GM18861 (cell line): ENCODE results near the gene CAPRIN1.
"Not testable (repeated sequence)": the region's sequence is repeated elsewhere in the genome, so short reads cannot be mapped to it uniquely, and the experiment has no call there.

Source experiments
- ATAC-seq: cut with Tn5 transposase; IDR thresholded peaks from one replicate; pipeline ENCODE4 v1.9.1; 2021; ENCODE audit not compliant: unreplicated experiment

The CAPRIN1 gene

GRCh38 chr11:34050581-34051348, 766 bp upstream of the CAPRIN1 start:
- no peak for ATAC-seq

GRCh38 chr11:34052036-34052607, 591 bp downstream of the CAPRIN1 start:
- ATAC-seq: peak; percentile 39

GRCh38 chr11:34052608-34053160, 1.2 kb downstream of the CAPRIN1 start:
- no peak for ATAC-seq

- peak; percentile 27 for ATAC-seq
These were observed 1.7 kb downstream of the CAPRIN1 start for GRCh38 chr11:34053161-34053686.

GRCh38 chr11:34054351-34054750, 2.8 kb downstream of the CAPRIN1 start:
- ATAC-seq: not testable (repeated sequence)

- ATAC-seq: no peak
These were observed 3.9 kb downstream of the CAPRIN1 start for GRCh38 chr11:34055218-34056000.

GRCh38 chr11:34056672-34057071, 5.1 kb downstream of the CAPRIN1 start:
- no peak for ATAC-seq

- no peak for ATAC-seq
These were observed 11.7 kb downstream of the CAPRIN1 start for GRCh38 chr11:34063061-34063795.

GRCh38 chr11:34064291-34064690, 12.8 kb downstream of the CAPRIN1 start:
- no peak for ATAC-seq

GRCh38 chr11:34065505-34066203, 14.1 kb downstream of the CAPRIN1 start:
- no peak for ATAC-seq

- not testable (repeated sequence) for ATAC-seq
These were observed 15.2 kb downstream of the CAPRIN1 start for GRCh38 chr11:34066766-34067165.

- ATAC-seq: peak; percentile 62
These were observed 16.0 kb downstream of the CAPRIN1 start for GRCh38 chr11:34067383-34068065.

GRCh38 chr11:34068111-34068510, 16.6 kb downstream of the CAPRIN1 start:
- ATAC-seq: no peak

GRCh38 chr11:34071306-34071705, 19.8 kb downstream of the CAPRIN1 start:
- not testable (repeated sequence) for ATAC-seq

- no peak for ATAC-seq
These were observed 20.5 kb downstream of the CAPRIN1 start for GRCh38 chr11:34072041-34072440.

GRCh38 chr11:34072832-34073231, 21.3 kb downstream of the CAPRIN1 start:
- ATAC-seq: no peak

- ATAC-seq: no peak
These were observed 22.9 kb downstream of the CAPRIN1 start for GRCh38 chr11:34074391-34074790.

GRCh38 chr11:34075178-34075820, 23.8 kb downstream of the CAPRIN1 start:
- ATAC-seq: no peak

- ATAC-seq: no peak
These were observed 29.1 kb downstream of the CAPRIN1 start for GRCh38 chr11:34080609-34081008.
